Mammary epithelial cell (primary cell): Measurements from ENCODE around the gene ASB4.

Source experiments
- CTCF ChIP-seq, 2 donors: IDR thresholded peaks in 1 of 2; conservative IDR thresholded peaks in 1 of 2; 2 replicates each; pipeline ENCODE4 v1.5.1; 2011 to 2012; ENCODE audit warnings: inconsistent platforms in 2 of 2, low read length in 2 of 2, mild to moderate bottlenecking in 2 of 2, control low read depth in 1 of 2, low read depth in 1 of 2; ENCODE audit not compliant: insufficient read depth in 1 of 2; ENCODE audit errors: extremely low read depth in 1 of 2
- EZH2 ChIP-seq: IDR thresholded peaks from 2 replicates; pipeline ENCODE4 v1.6.1; 2012; ENCODE audit warnings: low read length, inconsistent platforms, borderline replicate concordance

GRCh38 chr7:95440394-95441038 lies 45.2 kb upstream of the ASB4 start:
- no peak for TF ChIP-seq CTCF (conservative IDR thresholded peaks at IDR 0.05 in 1 of 2, IDR thresholded peaks at IDR 0.05 in 1 of 2; ENCODE audit: extremely low read depth in 1 of 2, insufficient read depth in 1 of 2, low read depth in 1 of 2, low read length in 2 of 2)
- no peak for TF ChIP-seq EZH2
